HUES64 (cell line): Measurements from ENCODE around the gene MMP1. TPM values are rescaled to one million over a fixed set of nuclear protein-coding genes. Genes with fewer than 3 reads are reported as not detected.

Experiments used
- H3K27ac ChIP-seq: 2 replicates; pipeline ENCODE4 v1.7.0; 2013; ENCODE audit warnings: low read depth, low read length, inconsistent platforms
- H3K27me3 ChIP-seq: 2 replicates; pipeline ENCODE4 v1.6.1; 2013; ENCODE audit warnings: mild to moderate bottlenecking, low read length; ENCODE audit not compliant: insufficient read depth
- H3K36me3 ChIP-seq: 2 replicates; pipeline ENCODE4 v1.6.1; 2013; ENCODE audit warnings: mild to moderate bottlenecking, low read length; ENCODE audit not compliant: insufficient read depth
- H3K4me1 ChIP-seq: 2 replicates; pipeline ENCODE4 v1.6.1; 2013; ENCODE audit warnings: mild to moderate bottlenecking, low read length, moderate library complexity; ENCODE audit not compliant: insufficient read depth
- H3K4me3 ChIP-seq: 2 replicates; pipeline ENCODE4 v1.5.1; 2013; ENCODE audit warnings: mild to moderate bottlenecking, low read length, moderate library complexity
- H3K9ac ChIP-seq: 2 replicates; pipeline ENCODE4 v1.6.1; 2013; ENCODE audit warnings: mild to moderate bottlenecking, low read depth, low read length
- H3K9me3 ChIP-seq: 2 replicates; pipeline ENCODE4 v1.6.1; 2013; ENCODE audit warnings: low read depth, low read length; ENCODE audit not compliant: insufficient read depth
- WGBS: fragments of 150-250, 120-280 bp; methylation state at CpG from one replicate; pipeline ENCODE4 v1.1.7; 2013; ENCODE audit warnings: missing lambda C conversion rate; 5-methylcytosine and 5-hydroxymethylcytosine counted together
- polyA plus RNA-seq, 2 experiments: library from polyadenylated mRNA; stranded (reverse); fragments of 50-300 nt; gene quantifications; one replicate each; pipeline ENCODE4 v1.2.3, GENCODE V29; 2013

MMP1 gene
- polyA plus RNA-seq (2013, experiment 1 of 2) = not detected
- polyA plus RNA-seq (2013, experiment 2 of 2) = not detected

- no peaks in the 10 kb centered on the region for H3K27me3 ChIP-seq
- H3K36me3 ChIP-seq = no peaks in the 10 kb centered on the region
- 97% methylated on average over 7 of the region's 7 CpGs for WGBS
- no peaks in the 10 kb centered on the region for H3K4me1 ChIP-seq
- H3K9ac ChIP-seq = no peak within 1 kb of the TSS
- no peaks in the 10 kb centered on the region for H3K9me3 ChIP-seq
- no peak within 1 kb of the TSS for H3K4me3 ChIP-seq
- no peak within 1 kb of the TSS for H3K27ac ChIP-seq
Observed at GRCh38 chr11:102798012-102798746, at the start of gene MMP1. Gene MMP1, minus strand, starts transcription at chr11:102798160. Its CDS starts 68 bp downstream, at chr11:102798092.

GRCh38 chr11:102846292-102846691 is 48.3 kb upstream of the MMP1 start:
- H3K4me3 ChIP-seq = no peak overlapping the region
- WGBS = 93% methylated on average over 3 of the region's 3 CpGs
- H3K36me3 ChIP-seq = no peaks in the 10 kb centered on the region
- no peaks in the 10 kb centered on the region for H3K27me3 ChIP-seq
- no peak overlapping the region for H3K27ac ChIP-seq
- no peak overlapping the region for H3K9ac ChIP-seq
- H3K9me3 ChIP-seq = no peaks in the 10 kb centered on the region
- no peaks in the 10 kb centered on the region for H3K4me1 ChIP-seq

- Histone ChIP-seq H3K4me1 (no peaks in the 10 kb centered on the region), H3K4me3 (no peak within 1 kb of the TSS), H3K27me3 (no peaks in the 10 kb centered on the region), H3K9me3 (no peaks in the 10 kb centered on the region), H3K9ac (no peak within 1 kb of the TSS), H3K27ac (no peak within 1 kb of the TSS), H3K36me3 (no peaks in the 10 kb centered on the region)
- WGBS = 90% methylated on average over 4 of the region's 4 CpGs
Observed at GRCh38 chr11:102843489-102843888, 45.5 kb upstream of the MMP1 start, which contains the start of gene MMP3. Gene MMP3, minus strand, starts transcription at chr11:102843609. Its CDS starts 63 bp downstream, at chr11:102843546.

GRCh38 chr11:102842930-102843329 is 45.0 kb upstream of the MMP1 start:
- Histone ChIP-seq H3K4me3 (no peak overlapping the region), H3K27ac (no peak overlapping the region), H3K36me3 (no peaks in the 10 kb centered on the region), H3K9me3 (no peaks in the 10 kb centered on the region), H3K4me1 (no peaks in the 10 kb centered on the region), H3K9ac (no peak overlapping the region), H3K27me3 (no peaks in the 10 kb centered on the region)
- 100% methylated on average over 1 of the region's 1 CpG for WGBS

GRCh38 chr11:102840018-102840417 is 42.1 kb upstream of the MMP1 start:
- H3K9ac ChIP-seq = no peak overlapping the region
- no peak overlapping the region for H3K4me3 ChIP-seq
- H3K9me3 ChIP-seq = no peaks in the 10 kb centered on the region
- no peaks in the 10 kb centered on the region for H3K27me3 ChIP-seq
- H3K27ac ChIP-seq = no peak overlapping the region
- peaks cover 19% of the 10 kb centered on the region for H3K4me1 ChIP-seq
- no peaks in the 10 kb centered on the region for H3K36me3 ChIP-seq
- WGBS = 95% methylated on average over 5 of the region's 5 CpGs

GRCh38 chr11:102837646-102838045 is 39.7 kb upstream of the MMP1 start:
- Histone ChIP-seq H3K9ac (no peak overlapping the region), H3K27me3 (no peaks in the 10 kb centered on the region), H3K4me1 (peaks cover 19% of the 10 kb centered on the region), H3K27ac (no peak overlapping the region), H3K36me3 (no peaks in the 10 kb centered on the region), H3K9me3 (no peaks in the 10 kb centered on the region), H3K4me3 (no peak overlapping the region)
- WGBS = 95% methylated on average over 2 of the region's 2 CpGs

GRCh38 chr11:102837156-102837555 is 39.2 kb upstream of the MMP1 start:
- Histone ChIP-seq H3K9ac (no peak overlapping the region), H3K4me3 (no peak overlapping the region), H3K9me3 (no peaks in the 10 kb centered on the region), H3K27ac (no peak overlapping the region), H3K27me3 (no peaks in the 10 kb centered on the region), H3K36me3 (no peaks in the 10 kb centered on the region), H3K4me1 (peaks cover 19% of the 10 kb centered on the region)
- 100% methylated on average over 1 of the region's 2 CpGs for WGBS

- peaks cover 19% of the 10 kb centered on the region for H3K4me1 ChIP-seq
- H3K27me3 ChIP-seq = no peaks in the 10 kb centered on the region
- H3K9me3 ChIP-seq = no peaks in the 10 kb centered on the region
- no peak overlapping the region for H3K27ac ChIP-seq
- H3K36me3 ChIP-seq = no peaks in the 10 kb centered on the region
- H3K4me3 ChIP-seq = no peak overlapping the region
- WGBS = 76% methylated on average over 3 of the region's 3 CpGs
- H3K9ac ChIP-seq = no peak overlapping the region
Observed at GRCh38 chr11:102836290-102836875, 38.4 kb upstream of the MMP1 start.

GRCh38 chr11:102833731-102834130 is 35.8 kb upstream of the MMP1 start:
- Histone ChIP-seq H3K4me1 (peaks cover 19% of the 10 kb centered on the region), H3K27me3 (no peaks in the 10 kb centered on the region), H3K4me3 (no peak overlapping the region), H3K9ac (no peak overlapping the region), H3K36me3 (no peaks in the 10 kb centered on the region), H3K9me3 (no peaks in the 10 kb centered on the region), H3K27ac (no peak overlapping the region)
- 97% methylated on average over 2 of the region's 2 CpGs for WGBS

- Histone ChIP-seq H3K36me3 (no peaks in the 10 kb centered on the region), H3K4me3 (no peak overlapping the region), H3K9ac (no peak overlapping the region), H3K27ac (no peak overlapping the region), H3K4me1 (peaks cover 19% of the 10 kb centered on the region), H3K27me3 (no peaks in the 10 kb centered on the region), H3K9me3 (no peaks in the 10 kb centered on the region)
- 95% methylated on average over 6 of the region's 7 CpGs for WGBS
Observed at GRCh38 chr11:102832612-102833011, 34.7 kb upstream of the MMP1 start.

GRCh38 chr11:102831489-102832440 is 33.8 kb upstream of the MMP1 start:
- Histone ChIP-seq H3K9ac (no peak overlapping the region), H3K27ac (no peak overlapping the region), H3K36me3 (no peaks in the 10 kb centered on the region), H3K4me1 (peaks cover 15% of the 10 kb centered on the region), H3K9me3 (no peaks in the 10 kb centered on the region), H3K27me3 (no peaks in the 10 kb centered on the region), H3K4me3 (no peak overlapping the region)
- 95% methylated on average over 37 of the region's 38 CpGs for WGBS
